ENCODE measurements around the gene COX6A2.
A peak's percentile ranks its signal among the peaks of the same experiment; 100 is the strongest.

GRCh38 chr16:31382485-31383161, 45.5 kb downstream of the COX6A2 start:
- TF ChIP-seq, protein P1, sequence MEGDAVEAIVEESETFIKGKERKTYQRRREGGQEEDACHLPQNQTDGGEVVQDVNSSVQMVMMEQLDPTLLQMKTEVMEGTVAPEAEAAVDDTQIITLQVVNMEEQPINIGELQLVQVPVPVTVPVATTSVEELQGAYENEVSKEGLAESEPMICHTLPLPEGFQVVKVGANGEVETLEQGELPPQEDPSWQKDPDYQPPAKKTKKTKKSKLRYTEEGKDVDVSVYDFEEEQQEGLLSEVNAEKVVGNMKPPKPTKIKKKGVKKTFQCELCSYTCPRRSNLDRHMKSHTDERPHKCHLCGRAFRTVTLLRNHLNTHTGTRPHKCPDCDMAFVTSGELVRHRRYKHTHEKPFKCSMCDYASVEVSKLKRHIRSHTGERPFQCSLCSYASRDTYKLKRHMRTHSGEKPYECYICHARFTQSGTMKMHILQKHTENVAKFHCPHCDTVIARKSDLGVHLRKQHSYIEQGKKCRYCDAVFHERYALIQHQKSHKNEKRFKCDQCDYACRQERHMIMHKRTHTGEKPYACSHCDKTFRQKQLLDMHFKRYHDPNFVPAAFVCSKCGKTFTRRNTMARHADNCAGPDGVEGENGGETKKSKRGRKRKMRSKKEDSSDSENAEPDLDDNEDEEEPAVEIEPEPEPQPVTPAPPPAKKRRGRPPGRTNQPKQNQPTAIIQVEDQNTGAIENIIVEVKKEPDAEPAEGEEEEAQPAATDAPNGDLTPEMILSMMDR (conservative IDR thresholded peaks at IDR 0.05; ENCODE audit: low read length): peak; percentile 91
- TF ChIP-seq EZH2phosphoT487 (IDR thresholded peaks at IDR 0.05; ENCODE audit: borderline replicate concordance, low read depth, low read length): no peak
